Coronary artery (tissue), 2 donors: Measurements from ENCODE around the gene CELF2.

Experiments used
- DNase-seq: peaks from one replicate; pipeline ENCODE4 v3.0.0-alpha.2; 2017; ENCODE audit warnings: low spot score
- H3K27ac ChIP-seq, 2 donors: fragments of 200-600 bp; sonication (generic); one replicate each; pipeline ENCODE4 v1.5.1; 2016 to 2019
- H3K4me3 ChIP-seq: fragments of 200-600 bp; sonication (generic); 2 replicates; pipeline ENCODE4 v1.5.1; 2016; ENCODE audit warnings: mild to moderate bottlenecking, moderate library complexity
- TF ChIP-seq, protein P1 (sequence below): fragments of 200-600 bp; sonication (generic); IDR thresholded peaks from one replicate; pipeline ENCODE4 v1.5.1; 2019; ENCODE audit warnings: antibody characterized with exemption

Gene CELF2

DNA sequence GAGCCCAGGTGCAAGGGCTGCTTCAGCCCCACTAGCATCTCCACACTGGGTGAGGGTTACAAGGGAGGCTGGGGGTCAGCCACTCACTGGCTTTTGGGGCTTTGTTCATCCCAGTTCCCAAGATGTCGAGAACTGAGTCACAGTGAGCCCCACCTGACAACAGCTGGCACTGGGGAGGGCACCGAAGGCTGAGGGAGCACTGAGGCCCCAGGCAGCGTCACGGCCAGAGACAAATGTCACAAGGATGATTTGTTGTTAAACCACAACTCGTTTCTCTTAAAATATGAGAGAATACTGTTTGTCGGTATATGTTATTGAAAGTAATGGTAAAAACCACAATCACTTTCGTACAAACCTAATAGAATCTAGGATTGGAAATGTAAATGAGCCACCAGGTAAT is 219.9 kb downstream of the CELF2 start:
- Histone ChIP-seq H3K27ac (no peak overlapping the region), H3K4me3 (no peak overlapping the region)
- TF ChIP-seq, protein P1, sequence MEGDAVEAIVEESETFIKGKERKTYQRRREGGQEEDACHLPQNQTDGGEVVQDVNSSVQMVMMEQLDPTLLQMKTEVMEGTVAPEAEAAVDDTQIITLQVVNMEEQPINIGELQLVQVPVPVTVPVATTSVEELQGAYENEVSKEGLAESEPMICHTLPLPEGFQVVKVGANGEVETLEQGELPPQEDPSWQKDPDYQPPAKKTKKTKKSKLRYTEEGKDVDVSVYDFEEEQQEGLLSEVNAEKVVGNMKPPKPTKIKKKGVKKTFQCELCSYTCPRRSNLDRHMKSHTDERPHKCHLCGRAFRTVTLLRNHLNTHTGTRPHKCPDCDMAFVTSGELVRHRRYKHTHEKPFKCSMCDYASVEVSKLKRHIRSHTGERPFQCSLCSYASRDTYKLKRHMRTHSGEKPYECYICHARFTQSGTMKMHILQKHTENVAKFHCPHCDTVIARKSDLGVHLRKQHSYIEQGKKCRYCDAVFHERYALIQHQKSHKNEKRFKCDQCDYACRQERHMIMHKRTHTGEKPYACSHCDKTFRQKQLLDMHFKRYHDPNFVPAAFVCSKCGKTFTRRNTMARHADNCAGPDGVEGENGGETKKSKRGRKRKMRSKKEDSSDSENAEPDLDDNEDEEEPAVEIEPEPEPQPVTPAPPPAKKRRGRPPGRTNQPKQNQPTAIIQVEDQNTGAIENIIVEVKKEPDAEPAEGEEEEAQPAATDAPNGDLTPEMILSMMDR, result no peak
- DNase-seq, result no peak

DNA sequence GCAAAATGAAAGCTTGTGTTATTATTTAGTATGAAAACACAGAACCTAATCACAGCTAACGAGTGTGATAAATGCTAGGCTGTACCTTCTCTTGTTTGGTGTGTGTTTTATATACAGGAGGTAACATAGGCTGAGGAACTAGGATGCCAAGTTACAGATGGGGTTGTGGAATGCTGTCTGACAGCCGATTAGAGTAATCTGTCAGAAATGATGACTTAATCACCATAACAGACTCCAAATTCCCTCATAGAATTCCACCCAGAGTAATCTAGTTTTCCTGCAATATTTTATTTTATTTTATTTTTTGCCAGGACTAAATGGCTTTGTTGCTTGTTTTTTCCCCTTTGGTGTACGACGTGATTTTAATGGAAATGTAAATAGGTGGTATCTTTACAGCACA is 221.2 kb downstream of the CELF2 start:
- TF ChIP-seq, protein P1, result no peak
- H3K27ac ChIP-seq, result no peak overlapping the region
- no peak overlapping the region for H3K4me3 ChIP-seq
- DNase-seq, result no peak

DNA sequence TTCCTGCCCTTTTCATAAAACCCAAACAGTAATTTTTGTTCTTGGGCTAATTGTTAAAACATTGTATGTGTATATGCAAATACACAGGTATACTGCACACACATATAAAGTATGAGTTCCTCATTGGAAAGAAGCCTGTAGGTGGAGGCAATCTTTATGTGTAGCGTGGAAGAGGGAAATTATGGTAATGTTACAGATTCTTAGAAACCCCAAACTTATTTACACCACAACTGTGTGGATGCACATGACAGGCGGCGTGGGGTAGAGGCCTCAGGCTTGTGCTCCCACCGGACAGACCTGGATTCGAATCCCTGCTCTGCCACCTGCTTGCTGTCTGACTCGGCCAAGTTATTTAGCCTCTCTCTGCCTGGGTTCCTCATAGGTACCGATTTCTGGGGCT is 223.0 kb downstream of the CELF2 start:
- TF ChIP-seq, protein P1, result no peak

DNA sequence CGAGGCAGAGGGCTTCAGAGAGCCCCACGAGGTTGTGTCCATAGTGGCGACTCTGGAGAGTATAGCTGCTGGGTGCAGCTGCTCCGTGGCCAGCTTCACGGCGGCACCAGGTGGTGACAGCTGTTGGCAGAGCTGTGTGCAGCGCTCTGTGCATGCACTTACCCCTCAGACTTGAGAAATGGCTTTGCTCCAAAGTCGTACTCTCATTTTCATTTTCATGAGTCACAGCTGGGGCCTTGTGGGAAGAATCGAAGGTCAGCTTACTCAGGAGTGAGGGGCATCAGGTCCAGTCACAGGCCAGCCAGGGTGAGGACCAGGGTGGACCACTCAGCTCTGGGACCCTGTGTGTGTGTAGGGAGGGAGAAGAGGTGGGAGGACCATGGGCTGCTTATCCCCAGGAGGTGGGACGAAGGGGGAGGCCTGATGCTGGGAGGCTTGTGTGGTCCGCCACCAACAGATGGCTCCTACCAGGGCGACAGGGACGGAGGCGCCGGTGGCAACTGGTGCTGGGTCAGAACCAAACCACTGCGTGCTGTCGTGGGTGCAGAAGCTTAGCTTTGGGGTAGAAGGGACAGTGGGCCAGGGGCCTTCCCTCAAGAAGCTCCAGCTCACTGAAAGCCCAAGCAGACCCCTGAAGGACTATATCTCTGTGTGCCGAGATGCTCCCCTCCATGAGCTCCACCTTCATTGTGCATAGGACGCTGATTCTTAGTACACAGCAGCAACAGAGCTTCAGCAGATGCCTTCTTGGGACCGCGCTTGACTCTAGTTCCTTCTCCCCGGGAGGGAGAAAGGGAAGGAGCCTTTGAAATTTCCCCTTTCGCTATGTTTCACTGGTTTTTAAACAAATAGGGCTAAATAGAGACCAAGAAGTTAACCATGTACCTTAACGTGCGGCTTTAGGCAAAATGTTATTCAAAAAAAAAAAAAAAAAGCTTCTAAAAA is 225.0 kb downstream of the CELF2 start:
- peak overlapping the region; percentile 15 for H3K4me3 ChIP-seq
- no peak for DNase-seq
- TF ChIP-seq, protein P1, result no peak
- no peak overlapping the region for H3K27ac ChIP-seq

More for the DNA sequence above, 223.0 kb downstream of the CELF2 start:
- Histone ChIP-seq H3K27ac (no peak overlapping the region), H3K4me3 (no peak overlapping the region)
- DNase-seq, result no peak

DNA sequence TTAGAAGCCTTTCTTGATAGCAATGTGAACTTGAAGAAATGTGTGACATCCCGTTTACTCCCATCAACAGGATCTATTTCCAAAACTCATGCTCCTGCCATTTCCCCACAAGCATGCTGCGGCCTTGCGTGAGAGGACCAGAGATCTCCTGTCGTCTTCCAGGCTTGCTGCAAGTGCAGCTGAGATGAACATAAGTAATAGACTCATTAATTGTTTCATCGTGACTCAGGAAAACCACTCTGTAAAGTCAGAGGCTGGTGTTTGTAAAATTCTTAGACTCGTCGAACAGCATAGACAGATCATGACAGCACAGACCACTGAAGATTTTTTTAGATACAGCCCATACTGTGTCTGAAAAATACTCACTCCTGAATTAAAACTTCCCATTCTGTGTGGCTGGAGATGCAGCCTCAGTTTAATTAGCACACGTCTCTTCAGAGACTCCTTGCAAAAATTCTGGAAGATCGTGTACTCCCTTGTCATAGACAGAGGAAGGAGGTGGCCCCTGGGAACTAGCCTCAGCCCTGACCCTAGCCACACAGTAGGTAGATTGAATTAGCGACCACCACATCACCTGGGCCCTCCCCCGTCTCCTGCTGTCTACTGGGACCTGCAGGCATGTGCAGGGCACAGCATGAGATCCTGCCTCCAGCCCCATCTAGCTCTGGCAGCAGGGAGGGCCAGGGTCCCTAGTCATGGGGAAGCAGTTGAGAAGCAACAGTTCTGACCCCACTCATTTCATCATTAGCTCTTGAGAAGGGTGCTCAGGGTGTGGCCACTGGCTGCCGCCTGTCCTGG is 226.0 kb downstream of the CELF2 start:
- DNase-seq, result no peak
- Histone ChIP-seq H3K27ac (no peak overlapping the region), H3K4me3 (no peak overlapping the region)
- TF ChIP-seq, protein P1, result no peak

DNA sequence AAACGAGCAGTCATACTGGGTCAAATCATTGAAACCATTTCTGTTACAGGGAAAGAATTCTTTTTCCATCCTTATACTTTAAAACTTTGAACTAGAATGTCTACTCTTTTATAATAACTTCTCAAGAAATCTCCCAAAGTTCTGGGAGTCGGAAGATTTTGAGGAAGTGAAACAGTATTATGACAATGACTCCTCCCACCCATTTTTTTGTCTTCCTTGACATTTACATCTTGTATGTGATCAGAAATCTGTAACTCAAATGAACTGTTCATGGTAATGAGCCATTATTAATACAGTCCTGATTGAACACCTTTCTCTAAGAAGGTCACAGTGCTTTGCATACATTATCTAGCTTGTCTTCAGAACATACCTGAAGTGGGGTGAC is 227.4 kb downstream of the CELF2 start:
- no peak overlapping the region for H3K4me3 ChIP-seq
- DNase-seq, result no peak
- TF ChIP-seq, protein P1, result no peak
- H3K27ac ChIP-seq, result no peak overlapping the region
